LNCAP (cell line): Measurements from ENCODE around the gene BAD.

ENCODE experiments used
- CTCF ChIP-seq: fragments of 450-650 bp; IDR thresholded peaks from 2 replicates; pipeline ENCODE4 v1.5.1; 2017; ENCODE audit warnings: mild to moderate bottlenecking

Gene BAD

GRCh38 chr11:64295760-64296159 is 11.3 kb upstream of the BAD start:
- TF ChIP-seq CTCF: no peak

- TF ChIP-seq CTCF: no peak
These were observed 10.3 kb upstream of the BAD start for GRCh38 chr11:64294774-64295173.

- TF ChIP-seq CTCF: no peak
These were observed 8.2 kb upstream of the BAD start for GRCh38 chr11:64292460-64293254.

GRCh38 chr11:64291752-64292459 is 7.4 kb upstream of the BAD start:
- no peak for TF ChIP-seq CTCF

- no peak for TF ChIP-seq CTCF
These were observed 6.8 kb upstream of the BAD start, which contains the start of gene KCNK4 for GRCh38 chr11:64291262-64291751. Gene KCNK4 (plus strand): TSS chr11:64291302. CDS start chr11:64293019, 1,717 bp downstream.

GRCh38 chr11:64290352-64291261 is 6.1 kb upstream of the BAD start:
- TF ChIP-seq CTCF: no peak

GRCh38 chr11:64289002-64289564 is 4.6 kb upstream of the BAD start:
- TF ChIP-seq CTCF: no peak
